SIG-M5 treated with dmso at 0.1 percent for 504 hours (cell line): ENCODE data around the gene CCL4.

ENCODE experiments used
- DNase-seq: peaks from one replicate; lab custom pipeline; 2025; ENCODE audit not compliant: unreplicated experiment; lab: John Stamatoyannopoulos, UW

Gene CCL4

GRCh38 chr17:36142806-36143205, 39.2 kb downstream of the CCL4 start:
- DNase-seq = no peak

- DNase-seq = no peak
Measured at GRCh38 chr17:36144014-36144413, 40.4 kb downstream of the CCL4 start.

- DNase-seq = no peak
Measured at GRCh38 chr17:36144981-36145729, 41.5 kb downstream of the CCL4 start.

- DNase-seq = no peak
Measured at GRCh38 chr17:36147601-36148000, 44.0 kb downstream of the CCL4 start.

GRCh38 chr17:36148559-36149295, 45.1 kb downstream of the CCL4 start:
- peak; percentile 76 for DNase-seq

GRCh38 chr17:36149296-36149820, 45.7 kb downstream of the CCL4 start:
- peak; percentile 34 for DNase-seq

- DNase-seq = no peak
Measured at GRCh38 chr17:36151891-36152638, 48.4 kb downstream of the CCL4 start.

GRCh38 chr17:36152639-36153120, 49.1 kb downstream of the CCL4 start:
- DNase-seq = peak; percentile 62

- DNase-seq = peak; percentile 15
Measured at GRCh38 chr17:36153895-36154610, 50.4 kb downstream of the CCL4 start.
